Erythroblast (primary cell): ENCODE measurements around the gene CCDC134.

ENCODE experiments used
- GATA1 ChIP-seq: IDR thresholded peaks from 2 replicates; pipeline ENCODE4 v1.6.1; 2011; ENCODE audit warnings: low read depth, mild to moderate bottlenecking, control low read depth, low read length, moderate library complexity
- POLR2A ChIP-seq: IDR thresholded peaks from 2 replicates; pipeline ENCODE4 v1.6.1; 2011; ENCODE audit warnings: mild to moderate bottlenecking, low read length

- no peak for TF ChIP-seq POLR2A
- TF ChIP-seq GATA1, result no peak
Observed at GRCh38 chr22:41841085-41841712, 40.7 kb downstream of the CCDC134 start.
